GM18868 (cell line): Measurements from ENCODE around the gene SCAMP5.
A peak's percentile ranks its signal among the peaks of the same experiment; 100 is the strongest.

ENCODE experiments used
- ATAC-seq: cut with Tn5 transposase; IDR thresholded peaks from one replicate; pipeline ENCODE4 v1.9.1; 2021; ENCODE audit warnings: mild to moderate bottlenecking, moderate library complexity; ENCODE audit not compliant: unreplicated experiment

Gene SCAMP5

DNA sequence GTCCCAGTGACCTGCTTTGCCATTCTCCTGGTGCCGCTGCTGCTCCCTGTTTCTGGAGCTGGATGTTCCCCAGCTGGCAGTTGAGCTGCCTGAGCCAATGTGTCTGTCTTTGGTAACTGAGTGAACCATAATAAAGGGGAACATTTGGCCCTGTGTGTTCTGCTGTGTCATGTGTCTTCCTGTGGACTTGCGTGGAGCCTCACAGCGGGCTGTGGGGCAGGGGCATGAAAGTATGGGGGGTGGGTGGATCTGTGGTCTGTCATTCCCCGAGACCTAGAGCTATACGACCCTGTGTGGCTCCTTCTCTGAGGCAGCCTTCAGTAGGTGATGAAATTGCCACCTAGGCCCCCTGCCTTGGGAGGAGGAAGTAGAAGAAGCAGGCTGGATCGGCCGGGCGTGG lies 26.0 kb downstream of the SCAMP5 start:
- no peak for ATAC-seq

DNA sequence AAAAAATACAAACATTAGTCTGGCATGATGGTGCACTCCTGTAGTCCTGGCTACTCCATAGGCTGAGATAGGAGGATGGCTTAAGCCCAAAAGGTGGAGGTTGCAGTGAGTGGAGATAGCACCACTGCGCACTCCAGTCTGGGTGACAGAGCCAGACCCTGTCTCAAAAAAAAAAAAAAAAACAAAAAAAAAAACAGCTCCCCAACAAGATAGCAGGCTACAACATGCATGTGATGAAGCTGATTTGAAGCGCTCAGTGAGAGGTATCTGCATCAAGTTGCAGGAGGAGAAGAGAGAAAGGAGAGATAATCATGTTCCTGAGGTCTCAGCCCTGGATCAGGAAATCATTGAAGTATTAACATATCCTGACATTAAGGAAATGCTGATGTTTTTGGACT lies 27.4 kb downstream of the SCAMP5 start:
- no peak for ATAC-seq

GRCh38 chr15:75023181-75023871 lies 28.0 kb downstream of the SCAMP5 start, which contains the start of gene PPCDC:
Gene PPCDC (plus strand): TSS chr15:75023590. CDS start chr15:75028319, 4,729 bp downstream.
- peak; percentile 94 for ATAC-seq

DNA sequence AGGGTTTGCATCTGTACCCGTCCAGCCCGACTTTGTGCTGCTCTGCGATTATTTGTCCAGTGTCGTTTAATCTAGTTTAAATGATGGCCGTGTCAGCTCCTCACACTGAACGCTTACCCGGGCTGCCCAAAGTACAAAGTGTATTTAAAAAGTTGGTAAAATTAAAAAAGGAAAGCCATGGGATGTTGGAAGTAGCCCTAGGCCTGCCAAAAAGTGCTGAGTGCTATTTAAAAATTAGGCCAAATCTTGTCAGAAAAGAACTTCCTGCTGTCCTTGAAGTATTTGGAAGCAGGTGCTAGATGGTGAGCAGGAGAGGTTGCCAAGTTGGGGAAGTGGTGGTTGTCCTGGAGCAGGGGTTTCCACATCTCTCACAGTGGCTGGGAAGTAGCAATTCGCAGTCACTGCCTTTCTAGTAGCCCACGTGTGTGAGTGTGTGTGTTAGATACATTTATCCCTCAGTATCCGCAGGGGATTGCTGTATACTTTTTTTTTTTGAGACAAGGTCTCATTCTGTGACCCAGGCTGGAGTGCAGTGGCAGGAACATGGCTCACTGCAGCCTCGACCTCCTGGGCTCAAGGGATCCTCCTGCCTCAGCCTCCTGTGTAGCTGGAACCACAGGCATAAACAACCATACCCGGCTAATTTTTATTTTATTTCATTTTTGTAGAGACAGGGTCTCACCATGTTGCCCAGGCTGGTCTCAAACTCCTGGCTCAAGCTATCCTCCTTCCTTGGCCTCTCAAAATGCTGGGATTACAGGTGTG lies 28.7 kb downstream of the SCAMP5 start:
- no peak for ATAC-seq

- no peak for ATAC-seq
Measured at GRCh38 chr15:75025107-75025506, 29.7 kb downstream of the SCAMP5 start.

GRCh38 chr15:75025548-75026260 lies 30.3 kb downstream of the SCAMP5 start:
- no peak for ATAC-seq

GRCh38 chr15:75027551-75027950 lies 32.2 kb downstream of the SCAMP5 start:
- ATAC-seq, result no peak

DNA sequence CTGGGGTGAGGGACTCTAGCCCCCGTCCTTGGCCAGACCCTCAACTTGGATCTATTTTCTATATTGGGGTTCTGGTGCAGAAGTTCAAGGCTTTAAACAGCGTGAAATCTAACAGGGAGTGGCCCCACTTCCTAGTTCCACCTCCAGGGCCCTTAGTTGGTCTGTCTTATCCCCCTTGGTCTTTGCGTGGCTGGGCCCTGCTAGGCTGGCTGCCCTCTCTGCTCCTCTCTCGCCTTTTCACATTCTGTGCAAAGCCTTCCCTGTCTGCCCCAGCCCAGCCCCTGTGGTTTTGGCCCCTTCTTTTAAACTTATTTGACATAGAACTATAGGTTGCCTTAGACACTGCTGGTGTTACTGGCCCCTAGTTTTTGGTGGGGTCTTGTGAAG lies 33.6 kb downstream of the SCAMP5 start:
- peak; percentile 20 for ATAC-seq

DNA sequence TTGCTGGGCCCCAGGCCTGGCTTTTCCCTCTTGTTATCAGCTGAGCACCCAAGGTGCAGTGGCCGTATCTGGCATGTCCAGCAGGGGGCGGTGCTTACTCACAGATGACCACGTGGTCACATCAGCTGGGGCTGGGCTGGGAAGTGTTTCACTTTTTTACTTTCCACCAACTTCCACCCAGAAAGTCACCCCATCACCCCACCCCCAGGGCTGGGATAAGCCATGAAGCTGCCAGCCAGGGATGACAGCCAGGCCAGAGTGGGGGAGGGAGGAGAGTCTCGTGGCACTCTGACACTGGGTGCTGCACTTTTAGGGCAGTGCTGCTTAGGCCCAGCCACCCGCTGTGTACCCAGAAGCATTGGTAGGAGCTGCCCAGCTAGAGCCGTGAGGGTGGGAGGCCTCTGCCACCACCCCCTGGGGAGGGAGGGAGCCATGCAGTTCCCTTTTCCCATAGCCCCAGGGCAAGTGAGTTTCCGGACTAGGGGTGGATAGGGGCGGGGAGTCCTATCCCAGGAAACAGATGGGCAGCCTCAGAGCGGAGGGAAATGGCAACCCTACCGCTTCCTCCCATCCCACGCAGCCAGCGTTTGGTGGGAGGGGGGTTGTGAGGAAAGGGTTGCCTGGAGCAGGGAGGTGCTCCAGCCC lies 34.1 kb downstream of the SCAMP5 start:
- peak; percentile 57 for ATAC-seq

GRCh38 chr15:75030023-75030413 lies 34.7 kb downstream of the SCAMP5 start:
- no peak for ATAC-seq

GRCh38 chr15:75030424-75030823 lies 35.1 kb downstream of the SCAMP5 start:
- ATAC-seq, result no peak

GRCh38 chr15:75031848-75032247 lies 36.5 kb downstream of the SCAMP5 start:
- no peak for ATAC-seq

- no peak for ATAC-seq
Measured at GRCh38 chr15:75032395-75032794, 37.0 kb downstream of the SCAMP5 start.

GRCh38 chr15:75033809-75034208 lies 38.4 kb downstream of the SCAMP5 start:
- no peak for ATAC-seq

- ATAC-seq, result no peak
Measured at GRCh38 chr15:75034615-75035014, 39.3 kb downstream of the SCAMP5 start.

DNA sequence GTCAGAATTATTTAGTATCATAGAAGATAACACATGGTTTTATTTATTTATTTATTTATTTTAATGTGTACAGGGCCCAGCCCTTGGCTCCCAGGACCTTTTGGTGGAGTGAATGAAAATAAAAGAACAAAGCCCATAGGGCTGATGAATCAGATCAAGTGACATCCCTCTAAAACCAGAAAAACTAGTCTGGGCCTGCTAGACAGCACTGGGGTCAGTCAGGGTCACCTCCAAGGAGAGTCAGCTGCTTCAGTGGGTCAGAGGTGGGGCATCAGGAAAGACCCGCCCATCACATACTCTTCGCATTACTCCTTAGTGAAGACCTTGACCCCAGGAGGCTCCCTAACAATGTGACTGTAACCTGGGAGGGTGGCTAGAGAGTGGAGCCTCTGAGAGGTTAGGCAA lies 40.9 kb downstream of the SCAMP5 start:
- no peak for ATAC-seq

- ATAC-seq, result no peak
Measured at GRCh38 chr15:75037685-75038084, 42.3 kb downstream of the SCAMP5 start.

DNA sequence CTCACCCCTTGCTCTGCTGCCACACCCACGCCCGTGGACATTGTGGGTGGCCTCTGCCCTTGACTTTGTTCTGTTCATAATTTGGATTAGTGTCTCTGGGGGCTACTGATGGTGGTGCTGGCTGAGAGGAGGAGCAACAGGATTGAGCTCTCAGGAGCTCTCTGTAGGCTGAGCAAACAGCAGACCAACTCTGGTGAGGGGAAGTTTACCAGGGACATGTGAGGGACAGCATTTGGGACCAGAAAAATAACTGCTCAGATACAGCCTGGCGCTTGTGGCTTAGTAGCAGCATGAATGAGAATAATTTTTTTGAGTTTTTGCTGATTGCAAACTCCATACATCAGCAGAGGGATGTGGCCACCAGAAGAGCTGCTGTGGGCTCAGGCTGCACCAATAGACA lies 42.9 kb downstream of the SCAMP5 start:
- no peak for ATAC-seq

- peak; percentile 63 for ATAC-seq
Measured at GRCh38 chr15:75042730-75043508, 47.6 kb downstream of the SCAMP5 start.

DNA sequence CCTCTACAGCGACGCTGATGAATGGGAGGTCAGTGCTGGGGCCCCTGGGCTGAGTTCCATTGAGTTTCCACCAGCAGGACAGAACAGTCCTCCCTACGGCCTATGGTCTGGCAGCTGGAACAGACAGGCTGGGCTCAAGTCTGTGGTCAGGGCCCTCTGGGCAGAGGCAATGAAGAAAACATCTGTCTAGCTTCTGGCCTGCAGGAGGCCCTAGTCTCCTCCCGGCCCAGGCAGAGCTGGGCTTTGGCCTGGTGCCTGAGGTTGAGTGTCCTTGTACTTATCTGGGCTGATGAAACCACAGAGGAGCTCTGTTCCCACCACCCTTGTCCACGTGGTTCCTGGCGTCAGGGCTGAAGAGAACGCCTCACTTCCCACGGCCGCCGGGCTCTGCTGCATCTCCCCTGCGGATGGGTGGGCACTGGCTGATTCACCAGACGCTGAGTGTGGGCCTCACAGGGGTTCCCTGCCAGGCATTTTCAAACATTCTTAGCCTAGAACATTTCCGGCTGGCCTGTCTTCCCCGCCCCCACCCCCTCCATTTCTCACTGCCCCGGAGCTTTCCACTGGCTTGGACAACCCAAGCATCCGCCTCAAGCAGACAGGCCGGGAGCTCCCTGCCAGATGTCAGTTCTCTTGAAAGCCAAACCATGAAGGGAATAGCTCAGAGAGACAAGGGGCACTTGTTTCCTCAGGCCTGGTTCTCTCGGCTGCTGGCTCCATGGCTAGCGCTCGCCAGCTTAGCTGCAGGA lies 48.3 kb downstream of the SCAMP5 start:
- ATAC-seq, result peak; percentile 24
